ENCODE data around the gene HSD17B4. TPM values are rescaled to one million over a fixed set of nuclear protein-coding genes. Genes with fewer than 3 reads are reported as not detected.

The HSD17B4 gene
- total and polyA plus RNA-seq, 2 of the 13 experiments (the other 11 are each of a cell fraction or from before 2014, with no cell fraction given): 178 to 399 TPM

- TF ChIP-seq CENPX (CRISPR knock-in tag; IDR thresholded peaks at IDR 0.05): no peak
- TF ChIP-seq MIXL1 (CRISPR knock-in tag; IDR thresholded peaks at IDR 0.05): no peak
- no peak for TF ChIP-seq ZNF782 (CRISPR knock-in tag; IDR thresholded peaks at IDR 0.05; ENCODE audit: borderline replicate concordance)
- 0 out of 2 replicates have a peak, but pooled peaks have one; percentile 34 for TF ChIP-seq ZNF776 (CRISPR knock-in tag; IDR thresholded peaks at IDR 0.05)
- TF ChIP-seq ARID4A (CRISPR knock-in tag; IDR thresholded peaks at IDR 0.05; ENCODE audit: borderline replicate concordance): 0 out of 2 replicates have a peak, but pooled peaks have one; percentile 0
- 0 out of 2 replicates have a peak, but pooled peaks have one; percentile 17 for TF ChIP-seq SALL1 (CRISPR knock-in tag; IDR thresholded peaks at IDR 0.05)
- peak; percentile 38; the same call in 1 of the 2 replicates for TF ChIP-seq TARDBP (CRISPR knock-in tag; IDR thresholded peaks at IDR 0.05)
- TF ChIP-seq CEBPG (CRISPR knock-in tag; IDR thresholded peaks at IDR 0.05): no peak
- TF ChIP-seq AGO1 (IDR thresholded peaks at IDR 0.05; ENCODE audit: low read depth, low read length, poor library complexity, severe bottlenecking): no peak
- no peak for TF ChIP-seq MAFK (conservative IDR thresholded peaks at IDR 0.05 in 1 of 2, IDR thresholded peaks at IDR 0.05 in 1 of 2; ENCODE audit: low read length in 2 of 2)
- TF ChIP-seq JUN (CRISPR knock-in tag; IDR thresholded peaks at IDR 0.05): no peak
- TF ChIP-seq KAT8 (CRISPR knock-in tag; IDR thresholded peaks at IDR 0.05): 0 out of 2 replicates have a peak, but pooled peaks have one; percentile 38
- no peak for TF ChIP-seq FOXJ3 (CRISPR knock-in tag; IDR thresholded peaks at IDR 0.05; ENCODE audit: borderline replicate concordance)
- no peak for TF ChIP-seq FOXO4 (CRISPR knock-in tag; conservative IDR thresholded peaks at IDR 0.05)
- TF ChIP-seq MAFF (IDR thresholded peaks at IDR 0.05; ENCODE audit: low read depth, low read length): 0 out of 2 replicates have a peak, but pooled peaks have one; percentile 5
- no peak for TF ChIP-seq MIER2 (CRISPR knock-in tag; IDR thresholded peaks at IDR 0.05)
- TF ChIP-seq PCBP1 (IDR thresholded peaks at IDR 0.05; ENCODE audit: borderline replicate concordance, low read depth, low read length): no peak
- peak; percentile 57; the same call in 1 of the 2 replicates for TF ChIP-seq SMC3 (IDR thresholded peaks at IDR 0.05; ENCODE audit: low read length)
- TF ChIP-seq GATAD2A (CRISPR knock-in tag; IDR thresholded peaks at IDR 0.05): 0 out of 2 replicates have a peak, but pooled peaks have one; percentile 21
- no peak for TF ChIP-seq ZNF784 (CRISPR knock-in tag; IDR thresholded peaks at IDR 0.05; ENCODE audit: borderline replicate concordance)
- no peak for TF ChIP-seq ZNF160 (CRISPR knock-in tag; IDR thresholded peaks at IDR 0.05)
These were observed 16.7 kb upstream of the HSD17B4 start (continued) for GRCh38 chr5:119435436-119436132.
